Neuron (in vitro differentiated cells): ENCODE results near the gene IGLON5.

Experiments used
- H2AFZ ChIP-seq: one replicate; pipeline ENCODE4 v1.6.1; 2013; ENCODE audit warnings: low read depth, mild to moderate bottlenecking, inconsistent platforms, low read length, moderate library complexity
- H3K27me3 ChIP-seq: one replicate; pipeline ENCODE4 v1.6.1; 2013; ENCODE audit warnings: low read length; ENCODE audit not compliant: insufficient read depth
- H3K36me3 ChIP-seq: one replicate; pipeline ENCODE4 v1.6.1; 2013; ENCODE audit warnings: low read length; ENCODE audit not compliant: insufficient read depth
- H3K4me1 ChIP-seq: one replicate; pipeline ENCODE4 v1.6.1; 2013; ENCODE audit warnings: low read length; ENCODE audit not compliant: insufficient read depth
- H3K4me3 ChIP-seq: 2 replicates; pipeline ENCODE4 v1.5.1; 2013; ENCODE audit warnings: mild to moderate bottlenecking, low read length, moderate library complexity
- H3K9me3 ChIP-seq: one replicate; pipeline ENCODE4 v1.6.1; 2013; ENCODE audit warnings: low read length

IGLON5 gene

GRCh38 chr19:51321799-51322198 lies 10.4 kb downstream of the IGLON5 start:
- Histone ChIP-seq H3K4me3 (no peak overlapping the region), H3K9me3 (no peaks in the 10 kb centered on the region)

GRCh38 chr19:51323481-51324166 lies 12.2 kb downstream of the IGLON5 start:
- Histone ChIP-seq H2AFZ (no peak overlapping the region), H3K4me1 (peaks cover 4% of the 10 kb centered on the region), H3K27me3 (peaks cover 14% of the 10 kb centered on the region), H3K4me3 (no peak overlapping the region), H3K36me3 (no peaks in the 10 kb centered on the region), H3K9me3 (no peaks in the 10 kb centered on the region)

More at GRCh38 chr19:51321799-51322198, 10.4 kb downstream of the IGLON5 start:
- Histone ChIP-seq H2AFZ (no peak overlapping the region), H3K27me3 (peaks cover 6% of the 10 kb centered on the region), H3K4me1 (peaks cover 4% of the 10 kb centered on the region), H3K36me3 (no peaks in the 10 kb centered on the region)

- Histone ChIP-seq H3K36me3 (no peaks in the 10 kb centered on the region), H3K4me1 (peaks cover 4% of the 10 kb centered on the region), H3K9me3 (no peaks in the 10 kb centered on the region), H3K27me3 (peaks cover 14% of the 10 kb centered on the region), H2AFZ (no peak overlapping the region), H3K4me3 (no peak overlapping the region)
Measured at GRCh38 chr19:51324167-51324481, 12.7 kb downstream of the IGLON5 start.

GRCh38 chr19:51325161-51325976 lies 13.9 kb downstream of the IGLON5 start:
- Histone ChIP-seq H3K4me3 (no peak overlapping the region), H3K36me3 (no peaks in the 10 kb centered on the region), H2AFZ (no peak overlapping the region), H3K9me3 (no peaks in the 10 kb centered on the region), H3K4me1 (peaks cover 2% of the 10 kb centered on the region), H3K27me3 (peaks cover 14% of the 10 kb centered on the region)

- H3K9me3 ChIP-seq: no peaks in the 10 kb centered on the region
- no peak overlapping the region for H2AFZ ChIP-seq
- no peaks in the 10 kb centered on the region for H3K4me1 ChIP-seq
- no peak overlapping the region for H3K4me3 ChIP-seq
- no peaks in the 10 kb centered on the region for H3K36me3 ChIP-seq
- peaks cover 12% of the 10 kb centered on the region for H3K27me3 ChIP-seq
Measured at GRCh38 chr19:51326216-51327065, 15.0 kb downstream of the IGLON5 start.

GRCh38 chr19:51327066-51328001 lies 15.9 kb downstream of the IGLON5 start:
- H2AFZ ChIP-seq: no peak overlapping the region
- peaks cover 12% of the 10 kb centered on the region for H3K27me3 ChIP-seq
- H3K9me3 ChIP-seq: no peaks in the 10 kb centered on the region
- H3K4me3 ChIP-seq: no peak overlapping the region
- H3K4me1 ChIP-seq: no peaks in the 10 kb centered on the region
- no peaks in the 10 kb centered on the region for H3K36me3 ChIP-seq

- Histone ChIP-seq H3K4me3 (no peak overlapping the region), H3K27me3 (peaks cover 10% of the 10 kb centered on the region), H2AFZ (no peak overlapping the region), H3K36me3 (no peaks in the 10 kb centered on the region), H3K9me3 (no peaks in the 10 kb centered on the region), H3K4me1 (no peaks in the 10 kb centered on the region)
Measured at GRCh38 chr19:51329411-51329810, 18.0 kb downstream of the IGLON5 start.

- no peaks in the 10 kb centered on the region for H3K36me3 ChIP-seq
- H3K4me3 ChIP-seq: no peak overlapping the region
- peaks cover 8% of the 10 kb centered on the region for H3K27me3 ChIP-seq
- no peak overlapping the region for H2AFZ ChIP-seq
- no peaks in the 10 kb centered on the region for H3K9me3 ChIP-seq
- no peaks in the 10 kb centered on the region for H3K4me1 ChIP-seq
Measured at GRCh38 chr19:51330366-51330765, 18.9 kb downstream of the IGLON5 start.

- H3K27me3 ChIP-seq: peaks cover 8% of the 10 kb centered on the region
- H3K4me3 ChIP-seq: no peak overlapping the region
- no peaks in the 10 kb centered on the region for H3K9me3 ChIP-seq
- H3K36me3 ChIP-seq: no peaks in the 10 kb centered on the region
- H2AFZ ChIP-seq: no peak overlapping the region
- no peaks in the 10 kb centered on the region for H3K4me1 ChIP-seq
Measured at GRCh38 chr19:51331193-51331592, 19.7 kb downstream of the IGLON5 start.

GRCh38 chr19:51331716-51332115 lies 20.3 kb downstream of the IGLON5 start:
- Histone ChIP-seq H3K36me3 (no peaks in the 10 kb centered on the region), H2AFZ (no peak overlapping the region), H3K27me3 (peaks cover 8% of the 10 kb centered on the region), H3K4me1 (no peaks in the 10 kb centered on the region), H3K9me3 (no peaks in the 10 kb centered on the region), H3K4me3 (no peak overlapping the region)

GRCh38 chr19:51333836-51334460 lies 22.5 kb downstream of the IGLON5 start:
- H3K9me3 ChIP-seq: no peaks in the 10 kb centered on the region
- H3K27me3 ChIP-seq: no peaks in the 10 kb centered on the region
- H3K4me1 ChIP-seq: no peaks in the 10 kb centered on the region
- H2AFZ ChIP-seq: no peak overlapping the region
- no peak overlapping the region for H3K4me3 ChIP-seq
- H3K36me3 ChIP-seq: no peaks in the 10 kb centered on the region
